Stimulated activated CD4-positive, alpha-beta T cell treated with anti-CD3 and anti-CD28 coated beads, Interleukin-2, amount 100 ng/mL, for 24 hours (primary cell): ENCODE data around the gene TUBA4B.
"Not testable (repeated sequence)": the region's sequence is repeated elsewhere in the genome, so short reads cannot be mapped to it uniquely, and the experiment has no call there.

Experiments
- DNase-seq, 2 donors: peaks; one replicate each; pipeline ENCODE4 v3.0.0-alpha.2; 2020

TUBA4B gene

GRCh38 chr2:219291910-219292490 lies 39.0 kb downstream of the TUBA4B start:
- DNase-seq, result no peak

DNA sequence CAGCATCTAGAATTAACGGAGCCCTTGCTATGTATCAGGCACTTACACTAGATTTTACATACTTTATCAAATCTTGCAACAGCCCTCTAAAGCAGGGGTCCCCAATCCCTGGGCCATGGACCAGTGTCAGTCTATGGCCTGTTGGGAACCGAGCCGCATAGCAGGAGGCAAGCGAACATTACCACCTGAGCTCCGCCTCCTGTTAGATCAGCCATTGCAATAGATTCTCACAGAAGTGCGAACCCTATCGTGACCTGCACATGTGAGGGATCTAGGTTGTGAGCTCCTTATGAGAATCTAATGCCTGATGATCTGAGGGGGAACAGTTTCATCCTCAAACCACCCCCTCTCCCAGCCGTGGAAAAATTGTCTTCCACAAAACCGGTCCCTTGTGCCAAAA lies 39.6 kb downstream of the TUBA4B start:
- no peak for DNase-seq

- DNase-seq, result no peak
Observed at GRCh38 chr2:219293736-219294231, 40.7 kb downstream of the TUBA4B start.

DNA sequence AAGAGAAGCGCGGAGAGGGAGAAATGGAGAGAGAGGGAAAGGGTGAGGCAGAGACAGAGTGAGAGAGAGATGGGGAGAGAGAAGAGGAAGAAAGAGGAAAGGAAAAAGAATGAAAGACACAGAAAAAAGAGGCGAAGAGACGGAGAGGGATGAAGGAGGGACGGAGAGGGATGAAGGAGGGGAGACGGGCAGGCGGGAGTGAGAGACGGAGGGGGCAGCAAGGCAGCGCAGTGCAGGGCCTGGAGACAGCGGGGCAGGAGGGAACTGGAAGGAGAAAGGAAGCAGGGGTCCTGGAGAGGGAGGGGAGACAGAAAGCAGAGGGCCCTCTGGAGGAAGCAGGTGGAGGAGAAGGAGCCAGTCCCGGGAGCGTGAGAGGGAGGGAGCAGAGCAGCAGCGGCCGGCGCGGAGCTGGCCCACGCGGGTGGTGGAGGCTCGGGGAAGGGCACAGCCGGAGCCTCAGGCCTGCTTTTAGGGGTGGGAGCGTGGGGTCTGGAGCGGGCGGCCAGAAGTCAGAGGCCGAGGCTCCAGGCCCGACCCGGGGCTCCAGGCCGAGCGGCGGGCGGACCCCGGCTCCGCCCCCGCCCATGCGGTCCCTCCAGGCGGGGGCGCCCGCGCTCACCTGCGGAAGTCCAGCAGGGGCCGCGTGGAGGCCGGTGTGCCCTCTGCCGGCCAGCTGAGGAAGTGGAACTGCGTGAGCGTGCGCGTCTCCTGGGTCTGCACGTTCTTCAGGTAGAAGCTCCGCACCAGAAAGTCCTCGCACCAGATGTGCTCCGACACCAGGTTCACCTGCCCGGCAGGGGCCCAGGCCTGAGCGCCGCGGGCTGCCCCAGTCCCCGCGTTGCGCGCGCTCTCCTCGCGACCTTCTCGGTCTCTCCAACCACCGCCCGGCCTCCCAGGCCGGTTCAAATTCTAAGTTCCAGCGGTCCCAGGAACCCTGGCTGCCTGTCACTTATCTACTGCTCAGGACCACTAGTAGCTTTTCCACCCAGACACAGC lies 41.6 kb downstream of the TUBA4B start:
- peak; percentile 90 to 92 for DNase-seq

GRCh38 chr2:219296142-219296541 lies 43.1 kb downstream of the TUBA4B start:
- no peak for DNase-seq

DNA sequence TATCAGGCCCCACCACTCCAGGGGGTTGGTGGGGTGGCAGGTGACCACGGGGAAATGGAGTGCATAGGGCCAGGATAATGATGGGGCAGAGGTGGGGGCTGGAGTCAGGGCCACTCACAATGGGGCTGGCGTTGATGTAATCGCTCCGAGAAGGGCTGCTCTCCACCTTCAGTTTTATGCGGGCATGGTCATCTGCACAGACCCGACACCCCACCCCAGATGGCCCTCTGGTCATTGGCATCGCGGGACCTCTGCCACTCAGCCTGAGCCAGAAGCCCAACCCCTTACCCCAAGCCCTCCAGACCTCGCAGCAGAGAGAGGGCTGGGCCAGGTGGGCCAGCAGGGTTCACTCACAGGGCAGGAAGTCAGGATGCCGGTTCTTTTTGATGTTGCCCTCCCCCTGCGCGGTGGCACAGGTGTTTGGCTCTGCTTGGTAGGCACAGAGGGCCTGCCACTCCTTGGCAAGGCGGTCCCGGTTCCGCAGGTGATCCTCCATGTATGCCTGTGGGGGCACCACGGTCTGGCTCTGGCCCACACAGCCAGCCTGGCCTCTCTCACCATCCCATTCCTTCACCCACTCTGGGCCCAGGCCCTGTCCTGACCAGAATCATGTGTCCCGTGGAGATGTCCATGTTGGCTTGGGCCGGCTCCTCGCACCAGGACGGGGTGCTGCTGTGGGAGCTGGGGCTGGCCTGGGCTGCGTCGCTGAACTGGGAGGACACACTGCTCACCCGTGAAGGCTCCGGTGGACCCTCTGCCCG lies 43.8 kb downstream of the TUBA4B start:
- no peak for DNase-seq

GRCh38 chr2:219297766-219298456 lies 44.9 kb downstream of the TUBA4B start:
- DNase-seq, result no peak

DNA sequence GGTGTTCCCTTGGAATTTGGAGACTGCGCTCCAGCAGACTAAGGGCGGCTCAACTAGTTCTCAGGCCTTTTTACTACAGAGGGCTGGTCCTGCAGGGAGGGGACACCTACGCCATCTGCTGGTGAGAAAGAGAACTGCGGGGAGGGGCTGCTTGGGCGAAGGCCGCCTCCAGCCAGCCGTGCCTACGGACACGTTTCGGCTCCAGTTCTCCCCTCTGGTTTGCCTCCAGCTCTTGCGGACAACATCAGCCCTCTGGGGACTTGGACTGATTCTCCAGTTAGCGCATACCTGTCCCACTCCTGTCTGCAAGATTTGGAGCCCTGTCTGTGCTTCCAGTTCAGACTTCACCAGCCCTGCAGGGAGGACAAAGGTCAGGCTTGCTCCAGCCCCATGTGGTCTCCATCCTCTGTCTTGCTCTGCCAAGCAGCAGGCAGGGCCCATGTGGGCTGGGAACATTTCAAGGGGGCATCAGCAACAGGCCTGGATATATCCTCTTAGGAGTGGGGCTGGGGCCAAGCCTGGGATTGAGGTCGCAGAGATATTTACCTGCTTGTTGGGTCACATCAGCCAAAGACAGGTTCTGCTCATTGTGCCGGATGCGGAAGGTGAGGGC lies 45.8 kb downstream of the TUBA4B start:
- DNase-seq, result peak; percentile 95

- DNase-seq, result no peak
Observed at GRCh38 chr2:219299372-219299760, 46.3 kb downstream of the TUBA4B start.

DNA sequence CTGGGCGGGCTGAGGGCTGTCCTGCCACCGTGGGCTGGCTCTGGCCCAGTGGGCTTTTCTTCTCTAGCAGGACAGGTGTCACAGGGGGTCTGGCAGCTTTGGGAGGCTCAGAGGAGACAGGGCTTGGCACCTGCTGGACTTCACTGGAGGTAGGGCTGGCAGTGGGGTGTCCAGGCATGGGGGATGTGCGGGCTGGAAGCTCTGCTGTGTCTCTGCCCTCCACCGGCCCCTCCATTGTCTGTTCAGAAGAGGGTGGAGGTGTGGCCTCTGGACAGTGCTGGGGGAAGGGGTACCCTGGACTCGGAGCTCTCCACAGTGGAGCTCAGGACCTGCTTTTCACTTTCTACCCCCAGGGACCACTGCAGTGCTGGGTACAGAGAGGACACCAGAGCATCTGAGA lies 47.0 kb downstream of the TUBA4B start:
- DNase-seq, result no peak

GRCh38 chr2:219302412-219302968 lies 49.4 kb downstream of the TUBA4B start:
- no peak for DNase-seq

GRCh38 chr2:219304223-219304622 lies 51.2 kb downstream of the TUBA4B start:
- DNase-seq, result no peak

- DNase-seq, result no peak
Observed at GRCh38 chr2:219306047-219306446, 53.0 kb downstream of the TUBA4B start.

- DNase-seq, result peak; percentile 74 to 78
Observed at GRCh38 chr2:219308142-219309101, 55.4 kb downstream of the TUBA4B start.

- DNase-seq, result no peak
Observed at GRCh38 chr2:219309278-219309677, 56.2 kb downstream of the TUBA4B start, which contains the start of gene PTPRN. Gene PTPRN, minus strand, starts transcription at chr2:219309401. Its CDS starts 69 bp downstream, at chr2:219309332.

DNA sequence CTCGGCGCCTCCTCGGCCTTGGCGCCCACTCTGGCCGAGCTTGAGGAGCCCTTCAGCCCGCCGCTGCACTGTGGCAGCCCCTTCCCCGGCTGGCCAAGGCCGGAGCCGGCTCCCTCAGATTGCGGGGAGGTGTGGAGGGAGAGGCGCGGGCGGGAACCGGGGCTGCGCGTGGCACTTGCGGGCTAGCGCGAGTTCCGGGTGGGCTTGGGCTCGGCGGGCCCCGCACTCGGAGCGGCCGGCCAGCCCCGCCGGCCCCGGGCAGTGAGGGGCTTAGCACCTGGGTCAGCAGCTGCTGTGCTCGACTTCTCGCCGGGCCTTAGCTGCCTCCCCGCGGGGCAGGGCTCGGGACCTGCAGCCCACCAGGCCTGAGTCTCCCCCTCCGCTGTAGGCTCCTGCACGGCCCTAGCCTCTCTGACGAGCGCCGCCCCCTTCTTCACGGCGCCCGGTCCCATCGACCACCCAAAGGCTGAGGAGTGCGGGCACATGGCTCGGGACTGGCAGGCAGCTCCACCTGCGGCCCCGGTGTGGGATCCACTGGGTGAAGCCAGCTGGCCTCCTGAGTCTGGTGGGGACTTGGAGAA lies 59.7 kb downstream of the TUBA4B start:
- DNase-seq, result not testable (repeated sequence)

GRCh38 chr2:219314804-219315468 lies 61.9 kb downstream of the TUBA4B start:
- DNase-seq, result no peak
